ENCODE results near the gene DPAGT1. TPM values are rescaled to one million over a fixed set of nuclear protein-coding genes. Genes with fewer than 3 reads are reported as not detected.
A peak's percentile ranks its signal among the peaks of the same experiment; 100 is the strongest.

DPAGT1 gene
- total RNA-seq, 1 donor from 2014 or later = 18.2 TPM

- peak; percentile 85 to 89 for TF ChIP-seq POLR2AphosphoS5 (IDR thresholded peaks at IDR 0.05; ENCODE audit: insufficient read depth in 1 of 2, low read depth in 1 of 2)
- TF ChIP-seq POLR2A (IDR thresholded peaks at IDR 0.05) = no peak
- H3K4me3 ChIP-seq = peak within 1 kb of the TSS; percentile 63 to 80
- peak within 1 kb of the TSS; percentile 63 for H3K27ac ChIP-seq
- H3K4me1 ChIP-seq = peaks cover 16% of the 10 kb centered on the region
- intact Hi-C loops (cut with DNase I) = no loop called here
- H3K9me3 ChIP-seq = no peaks in the 10 kb centered on the region
- peak in 1 of 2 donors; percentile 98 for DNase-seq (ENCODE audit: extremely low spot score in 2 of 2)
- H3K36me3 ChIP-seq = peaks cover 0 to 26% of the 10 kb centered on the region in 2 donors
- H3K27me3 ChIP-seq = no peaks in the 10 kb centered on the region
Measured at GRCh38 chr11:119084663-119085436, 16.8 kb downstream of the DPAGT1 start, which contains the start of gene HMBS. HMBS (plus strand) TSS chr11:119084881; CDS start chr11:119085034, 153 bp downstream.

GRCh38 chr11:119081682-119082260, 19.9 kb downstream of the DPAGT1 start:
- no peak for TF ChIP-seq CTCF (IDR thresholded peaks at IDR 0.05)
- no peak for TF ChIP-seq POLR2AphosphoS5 (IDR thresholded peaks at IDR 0.05; ENCODE audit: insufficient read depth in 1 of 2, low read depth in 1 of 2)
- no peak for TF ChIP-seq POLR2A (IDR thresholded peaks at IDR 0.05)
- no peak for DNase-seq (ENCODE audit: extremely low spot score in 2 of 2)
- peaks cover 0 to 56% of the 10 kb centered on the region in 2 donors for H3K36me3 ChIP-seq
- no peak overlapping the region for H3K4me3 ChIP-seq
- no peaks in the 10 kb centered on the region for H3K9me3 ChIP-seq
- H3K4me1 ChIP-seq = peaks cover 16% of the 10 kb centered on the region
- H3K27me3 ChIP-seq = no peaks in the 10 kb centered on the region
- H3K27ac ChIP-seq = no peak overlapping the region
- intact Hi-C loops (cut with DNase I) = loop anchor here (1.0 kb wide), 1 partner anchor 63 kb away; the partner anchor contains the start of genes RPS25 and TRAPPC4

GRCh38 chr11:119078675-119079420, 22.8 kb downstream of the DPAGT1 start:
- Histone ChIP-seq H3K9me3 (no peaks in the 10 kb centered on the region), H3K36me3 (peaks cover 0 to 86% of the 10 kb centered on the region in 2 donors), H3K4me1 (no peaks in the 10 kb centered on the region), H3K27me3 (no peaks in the 10 kb centered on the region), H3K27ac (no peak overlapping the region), H3K4me3 (no peak overlapping the region)
- TF ChIP-seq POLR2AphosphoS5 (IDR thresholded peaks at IDR 0.05; ENCODE audit: insufficient read depth in 1 of 2, low read depth in 1 of 2) (no peak), CTCF (IDR thresholded peaks at IDR 0.05) (no peak), POLR2A (IDR thresholded peaks at IDR 0.05) (no peak)
- intact Hi-C loops (cut with DNase I) = no loop called here
- DNase-seq (ENCODE audit: extremely low spot score in 2 of 2) = no peak

GRCh38 chr11:119077839-119078238, 23.8 kb downstream of the DPAGT1 start:
- Histone ChIP-seq H3K27ac (no peak overlapping the region), H3K9me3 (no peaks in the 10 kb centered on the region), H3K4me3 (no peak overlapping the region), H3K27me3 (no peaks in the 10 kb centered on the region), H3K4me1 (no peaks in the 10 kb centered on the region), H3K36me3 (peaks cover 0 to 96% of the 10 kb centered on the region in 2 donors)
- no peak for TF ChIP-seq POLR2A (IDR thresholded peaks at IDR 0.05)
- no peak for TF ChIP-seq POLR2AphosphoS5 (IDR thresholded peaks at IDR 0.05; ENCODE audit: insufficient read depth in 1 of 2, low read depth in 1 of 2)
- no peak for TF ChIP-seq CTCF (IDR thresholded peaks at IDR 0.05)
- intact Hi-C loops (cut with DNase I) = no loop called here
- DNase-seq (ENCODE audit: extremely low spot score in 2 of 2) = no peak
